Cardiac fibroblast (primary cell): Measurements from ENCODE around the gene TBX2.
A peak's percentile ranks its signal among the peaks of the same experiment; 100 is the strongest.

Experiments
- DNase-seq, 2 donors: peaks; one replicate each; pipeline versions ENCODE4 v3.0.0 to v3.0.0-alpha.2; 2010; ENCODE audit warnings: low read depth in 2 of 2
- H3K4me3 ChIP-seq, 2 donors: replicated peaks in 1 of 2; 1 replicate in 1 of 2; 2 replicates in 1 of 2; pipeline ENCODE4 v1.5.1; 2011; ENCODE audit warnings: low read depth in 2 of 2, low read length in 2 of 2, mild to moderate bottlenecking in 2 of 2, moderate library complexity in 1 of 2
- TF ChIP-seq, protein P1 (sequence below): IDR thresholded peaks from one replicate; pipeline ENCODE4 v1.5.1; 2011; ENCODE audit warnings: low read depth, mild to moderate bottlenecking, low read length, inconsistent platforms

The TBX2 gene

DNA sequence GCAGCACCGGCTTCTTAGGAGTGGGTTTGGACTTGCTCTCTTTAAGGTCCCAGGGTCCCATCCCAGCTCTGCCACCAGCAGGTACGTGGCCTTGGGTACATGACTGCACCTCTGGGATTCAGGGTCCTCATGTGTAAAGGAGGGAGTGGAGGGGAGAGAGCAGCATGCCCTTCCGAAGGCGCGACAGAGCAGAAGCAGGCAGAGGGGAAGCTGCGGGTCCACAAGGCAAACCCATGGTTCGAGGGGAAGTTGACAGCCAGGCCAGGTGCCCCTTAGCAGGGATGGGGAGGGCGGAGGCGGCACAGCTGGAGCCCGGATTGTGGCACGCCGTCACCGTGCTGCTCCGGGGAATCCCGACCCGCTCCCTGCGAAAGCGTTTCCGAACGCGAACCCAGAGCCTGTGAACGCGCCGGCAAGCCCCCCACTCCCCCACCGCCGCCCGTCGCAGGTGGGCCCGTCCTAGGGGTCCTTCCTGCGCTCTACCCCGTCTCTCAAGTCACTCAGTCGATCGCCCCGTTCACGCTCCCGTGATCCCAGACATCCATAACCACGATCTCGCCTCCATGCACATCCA lies 4.1 kb upstream of the TBX2 start:
- TF ChIP-seq, protein P1, sequence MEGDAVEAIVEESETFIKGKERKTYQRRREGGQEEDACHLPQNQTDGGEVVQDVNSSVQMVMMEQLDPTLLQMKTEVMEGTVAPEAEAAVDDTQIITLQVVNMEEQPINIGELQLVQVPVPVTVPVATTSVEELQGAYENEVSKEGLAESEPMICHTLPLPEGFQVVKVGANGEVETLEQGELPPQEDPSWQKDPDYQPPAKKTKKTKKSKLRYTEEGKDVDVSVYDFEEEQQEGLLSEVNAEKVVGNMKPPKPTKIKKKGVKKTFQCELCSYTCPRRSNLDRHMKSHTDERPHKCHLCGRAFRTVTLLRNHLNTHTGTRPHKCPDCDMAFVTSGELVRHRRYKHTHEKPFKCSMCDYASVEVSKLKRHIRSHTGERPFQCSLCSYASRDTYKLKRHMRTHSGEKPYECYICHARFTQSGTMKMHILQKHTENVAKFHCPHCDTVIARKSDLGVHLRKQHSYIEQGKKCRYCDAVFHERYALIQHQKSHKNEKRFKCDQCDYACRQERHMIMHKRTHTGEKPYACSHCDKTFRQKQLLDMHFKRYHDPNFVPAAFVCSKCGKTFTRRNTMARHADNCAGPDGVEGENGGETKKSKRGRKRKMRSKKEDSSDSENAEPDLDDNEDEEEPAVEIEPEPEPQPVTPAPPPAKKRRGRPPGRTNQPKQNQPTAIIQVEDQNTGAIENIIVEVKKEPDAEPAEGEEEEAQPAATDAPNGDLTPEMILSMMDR, result no peak

GRCh38 chr17:61395983-61396585 lies 3.6 kb upstream of the TBX2 start:
- TF ChIP-seq, protein P1, result no peak
- H3K4me3 ChIP-seq, result peak overlapping the region in 1 of 2 donors; percentile 72
- peak in 1 of 2 donors; percentile 33 for DNase-seq

More for the DNA sequence above, 4.1 kb upstream of the TBX2 start:
- H3K4me3 ChIP-seq, result peak overlapping the region in 1 of 2 donors; percentile 21
- no peak for DNase-seq

DNA sequence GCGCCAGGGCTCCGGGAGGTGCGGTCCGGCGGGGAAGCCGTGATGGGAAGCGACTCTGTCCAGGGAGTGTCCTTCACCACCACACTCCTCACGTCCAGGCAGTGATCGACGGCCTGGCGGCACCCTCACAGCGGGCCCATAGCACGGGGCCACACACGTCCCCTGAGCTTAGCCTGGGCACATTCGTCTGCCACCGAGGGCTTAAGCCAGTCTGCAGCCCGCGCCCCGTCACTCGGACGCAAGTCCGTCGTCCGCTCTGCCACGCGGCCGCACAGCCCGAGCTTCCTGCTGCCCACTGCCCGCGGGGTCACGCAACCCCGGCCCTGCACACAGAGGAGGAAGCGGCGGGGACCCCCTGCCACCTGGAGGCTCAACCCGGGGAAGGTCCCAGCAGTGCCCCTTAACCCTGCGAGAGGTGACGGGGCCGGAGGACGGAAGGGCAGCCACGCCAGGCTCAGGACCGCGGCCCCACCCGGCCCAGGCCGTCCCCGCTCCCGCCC lies 3.0 kb upstream of the TBX2 start:
- H3K4me3 ChIP-seq, result peak overlapping the region in 1 of 2 donors; percentile 72
- TF ChIP-seq, protein P1, result no peak
- DNase-seq, result peak in 1 of 2 donors; percentile 36

DNA sequence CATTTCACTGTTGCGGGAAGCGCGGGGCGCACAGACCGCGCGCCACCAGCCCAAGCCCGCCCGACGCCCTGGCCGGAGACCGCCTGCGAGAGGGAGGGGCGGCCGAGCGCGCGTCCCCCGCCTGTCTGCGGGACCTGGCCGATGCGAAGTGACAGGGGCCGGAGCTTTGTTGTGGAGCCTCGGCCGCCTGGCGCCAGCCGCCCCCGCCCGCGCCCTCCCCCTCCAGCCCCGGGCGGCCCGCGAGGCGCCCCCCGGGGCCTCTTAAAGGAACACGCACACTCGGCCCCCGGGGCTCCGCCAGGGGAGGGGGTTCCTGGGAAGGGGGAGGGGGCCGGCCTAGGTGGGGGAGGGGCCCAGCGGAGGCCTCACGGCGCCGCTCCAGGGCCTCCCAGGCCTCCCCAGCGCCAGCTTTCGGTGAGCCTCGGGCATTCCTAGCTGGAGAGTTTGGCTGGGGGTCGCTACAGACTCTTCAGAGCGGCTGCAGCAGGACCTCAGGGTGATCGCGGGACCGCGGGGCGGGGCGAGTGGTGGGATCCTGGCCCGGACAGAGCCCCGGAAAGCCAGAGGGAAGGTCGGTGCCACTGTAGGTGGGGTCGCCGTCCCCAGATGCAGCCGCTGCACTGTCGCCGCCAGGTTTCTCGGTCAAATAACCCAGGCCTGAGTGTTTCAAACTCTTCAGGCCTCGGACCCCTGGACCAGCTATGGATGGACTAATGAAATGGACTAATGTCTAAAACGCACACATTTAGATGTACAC lies 2.4 kb upstream of the TBX2 start:
- TF ChIP-seq, protein P1, result peak; percentile 19
- peak; percentile 37 to 57 for DNase-seq
- H3K4me3 ChIP-seq, result peak overlapping the region; percentile 13 to 72

DNA sequence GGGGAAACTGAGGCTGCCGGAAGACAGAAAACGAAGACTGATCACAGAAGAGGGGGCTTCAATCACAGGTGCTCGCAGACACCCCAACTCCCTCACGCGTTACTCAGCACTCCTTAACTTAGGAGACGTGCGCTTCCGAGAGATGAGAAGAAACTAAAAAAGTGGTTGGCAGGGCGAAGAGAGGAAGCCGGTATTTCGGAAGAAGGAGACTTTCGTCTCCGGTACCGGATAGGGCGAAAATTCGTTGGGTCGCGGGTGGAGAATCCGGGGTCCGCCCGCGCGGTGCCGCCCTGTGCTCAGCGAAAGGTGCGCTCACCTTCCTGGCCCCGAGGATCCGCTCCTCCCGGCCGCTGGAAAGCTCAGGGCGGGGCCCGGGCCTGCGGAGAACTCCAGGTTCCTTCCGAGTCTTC lies 917 bp upstream of the TBX2 start:
- TF ChIP-seq, protein P1, result no peak
- DNase-seq, result peak in 1 of 2 donors; percentile 44
- peak overlapping the region; percentile 53 to 72 for H3K4me3 ChIP-seq

DNA sequence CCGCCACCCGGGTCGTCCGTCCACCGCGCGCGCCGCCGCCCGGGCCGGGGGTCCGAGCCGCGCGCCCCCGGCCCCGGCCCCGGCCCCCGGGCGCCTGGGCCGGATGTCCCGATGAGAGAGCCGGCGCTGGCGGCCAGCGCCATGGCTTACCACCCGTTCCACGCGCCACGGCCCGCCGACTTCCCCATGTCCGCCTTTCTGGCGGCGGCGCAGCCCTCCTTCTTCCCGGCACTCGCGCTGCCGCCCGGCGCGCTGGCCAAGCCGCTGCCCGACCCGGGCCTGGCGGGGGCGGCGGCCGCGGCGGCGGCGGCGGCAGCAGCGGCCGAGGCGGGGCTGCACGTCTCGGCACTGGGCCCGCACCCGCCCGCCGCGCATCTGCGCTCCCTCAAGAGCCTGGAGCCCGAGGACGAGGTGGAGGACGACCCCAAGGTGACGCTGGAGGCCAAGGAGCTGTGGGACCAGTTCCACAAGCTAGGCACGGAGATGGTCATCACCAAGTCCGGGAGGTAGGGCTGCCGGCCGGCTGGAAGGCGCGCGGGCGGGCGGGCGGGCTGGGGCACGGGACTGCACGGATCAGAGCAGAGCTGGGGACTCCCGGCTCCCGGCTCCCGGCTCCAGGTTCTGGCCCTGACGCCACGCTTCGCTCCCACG lies 548 bp downstream of the TBX2 start:
- TF ChIP-seq, protein P1, result no peak
- DNase-seq, result peak; percentile 48 to 64

More for the DNA sequence above, 548 bp downstream of the TBX2 start:
- H3K4me3 ChIP-seq, result peak overlapping the region; percentile 65 to 72
